Thyroid gland (tissue), 4 donors: Measurements from ENCODE around the gene SLC51A. TPM values are rescaled to one million over a fixed set of nuclear protein-coding genes. Genes with fewer than 3 reads are reported as not detected.

Experiments
- DNase-seq, 2 donors: peaks; one replicate each; pipeline ENCODE4 v3.0.0-alpha.2; 2019
- H3K27ac ChIP-seq, 3 donors: fragments of 200-600 bp; sonication (generic); 1 replicate in 2 of 3; 2 replicates in 1 of 3; pipeline ENCODE4 v1.5.1; 2016 to 2019; ENCODE audit warnings: mild to moderate bottlenecking in 1 of 3, moderate library complexity in 1 of 3
- H3K27me3 ChIP-seq: fragments of 200-600 bp; sonication (generic); one replicate; pipeline ENCODE4 v1.5.1; 2019
- H3K36me3 ChIP-seq, 2 donors: fragments of 200-600 bp; sonication (generic); one replicate each; pipeline ENCODE4 v1.5.1; 2016 to 2019
- H3K4me1 ChIP-seq, 2 donors: fragments of 200-600 bp; sonication (generic); one replicate each; pipeline ENCODE4 v1.5.1; 2017 to 2019
- H3K4me3 ChIP-seq, 3 donors: fragments of 200-600 bp; sonication (generic); replicated peaks in 1 of 3; 1 replicate in 2 of 3; 2 replicates in 1 of 3; pipeline ENCODE4 v1.5.1; 2016; ENCODE audit warnings: mild to moderate bottlenecking in 1 of 3
- H3K9me3 ChIP-seq: fragments of 200-600 bp; sonication (generic); one replicate; pipeline ENCODE4 v1.5.1; 2017
- CTCF ChIP-seq, 6 experiments: fragments of 200-600 bp in 3 of 6; fragments of 450-650 bp in 3 of 6; sonication (generic) in 3 of 6; IDR thresholded peaks; one replicate each; pipeline ENCODE4 v1.5.1; 2016 to 2019; ENCODE audit warnings: antibody characterized with exemption in 6 of 6, mild to moderate bottlenecking in 2 of 6, inconsistent platforms in 1 of 6, moderate library complexity in 1 of 6
- POLR2A ChIP-seq, 2 donors: fragments of 450-650 bp; IDR thresholded peaks; one replicate each; pipeline ENCODE4 v1.6.1; 2017; ENCODE audit warnings: antibody characterized with exemption in 2 of 2, mild to moderate bottlenecking in 2 of 2, moderate library complexity in 1 of 2
- WGBS, 2 donors: methylation state at CpG; one replicate each; pipeline ENCODE4 v1.1.5; 2017; 5-methylcytosine and 5-hydroxymethylcytosine counted together
- intact Hi-C: fragments of 100-400 bp; cut with DNase I; formaldehyde crosslinking; loops from one replicate; pipeline ENCODE4 v1.15.1; 2023
- total RNA-seq, 4 donors: library from RNA; depleted of rRNA; stranded (reverse); fragments of >200 nt; gene quantifications; one replicate each; pipeline ENCODE4 v1.2.3, GENCODE V29; 2016

SLC51A gene
- total RNA-seq, 4 donors from 2014 or later = 0.56 to 0.63 TPM; not detected in 2

- Histone ChIP-seq H3K4me3 (no peak overlapping the region), H3K9me3 (no peaks in the 10 kb centered on the region), H3K4me1 (no peaks in the 10 kb centered on the region), H3K36me3 (no peaks in the 10 kb centered on the region), H3K27ac (no peak overlapping the region), H3K27me3 (no peaks in the 10 kb centered on the region)
- TF ChIP-seq CTCF (IDR thresholded peaks at IDR 0.05) (no peak), POLR2A (IDR thresholded peaks at IDR 0.05) (no peak)
- intact Hi-C loops = loop anchor here (5.0 kb wide), 1 partner anchor 123 kb away; no protein-coding TSS in a partner anchor
- WGBS, 2 donors = 88 to 92% methylated on average over 11 to 13 of the region's 14 CpGs
- DNase-seq = no peak
Observed at GRCh38 chr3:196195664-196196265, 20.6 kb upstream of the SLC51A start.

DNA sequence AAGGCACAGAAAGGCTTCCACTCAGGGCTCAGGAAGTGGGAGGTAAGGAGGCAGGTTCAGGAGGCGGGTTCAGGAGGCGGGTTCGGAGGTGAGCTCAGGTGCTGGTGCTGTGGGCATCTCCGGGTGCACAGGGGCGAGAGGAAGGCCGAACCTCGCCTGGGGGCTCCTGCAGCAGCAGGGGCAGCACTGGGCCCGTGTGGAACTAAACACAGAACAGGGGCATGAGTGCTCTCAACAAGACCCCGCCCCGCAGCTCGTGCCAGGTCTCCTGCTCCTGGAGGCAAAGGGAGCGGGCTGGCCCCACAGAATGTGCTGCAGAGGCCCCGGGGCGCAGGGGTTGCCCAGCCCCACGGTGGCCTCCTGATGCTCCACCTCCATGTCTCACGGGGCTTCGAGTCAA, 18.8 kb upstream of the SLC51A start:
- intact Hi-C loops = loop anchor here (5.0 kb wide), 1 partner anchor 125 kb away; no protein-coding TSS in a partner anchor
- no peak for DNase-seq
- WGBS, 2 donors = 85 to 86% methylated on average over 14 of the region's 17 CpGs
- H3K9me3 ChIP-seq = no peaks in the 10 kb centered on the region
- H3K4me1 ChIP-seq = no peaks in the 10 kb centered on the region
- no peak overlapping the region for H3K27ac ChIP-seq
- H3K4me3 ChIP-seq = no peak overlapping the region
- H3K36me3 ChIP-seq = no peaks in the 10 kb centered on the region
- TF ChIP-seq POLR2A (IDR thresholded peaks at IDR 0.05) = no peak
- TF ChIP-seq CTCF (IDR thresholded peaks at IDR 0.05) = no peak
- H3K27me3 ChIP-seq = no peaks in the 10 kb centered on the region

DNA sequence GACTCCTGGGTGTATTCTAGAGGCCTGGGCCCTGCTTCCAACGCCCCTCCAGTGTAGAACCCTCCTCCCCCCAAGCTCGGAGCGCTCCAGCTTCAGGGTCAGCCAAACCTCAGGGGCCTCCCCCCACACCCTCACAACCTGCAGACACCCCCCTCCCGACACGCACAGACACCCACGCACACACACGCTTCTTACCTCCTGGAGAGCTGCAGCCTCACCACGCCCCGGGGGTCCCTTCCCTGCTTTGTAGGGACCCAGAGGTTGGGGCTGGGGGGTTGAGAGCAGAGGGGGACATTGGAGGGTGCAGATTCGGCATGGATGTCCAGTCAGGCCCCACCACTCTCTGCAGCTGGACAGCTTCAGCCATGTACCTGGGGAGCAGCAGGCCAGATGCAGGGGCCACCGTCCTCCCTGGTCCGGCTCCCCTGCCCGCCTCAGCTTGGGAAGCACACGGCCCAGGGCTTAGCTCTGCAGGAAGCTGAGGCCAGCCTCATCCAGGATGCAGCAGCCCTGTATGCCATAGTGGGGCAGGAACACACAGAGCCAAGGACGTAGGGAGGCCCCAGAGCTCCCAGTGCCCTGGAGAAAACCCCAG, 18.2 kb upstream of the SLC51A start:
- DNase-seq = no peak
- TF ChIP-seq CTCF (IDR thresholded peaks at IDR 0.05) (no peak), POLR2A (IDR thresholded peaks at IDR 0.05) (no peak)
- intact Hi-C loops = loop anchor here (5.0 kb wide), 1 partner anchor 126 kb away; no protein-coding TSS in a partner anchor
- H3K9me3 ChIP-seq = no peaks in the 10 kb centered on the region
- H3K4me1 ChIP-seq = no peaks in the 10 kb centered on the region
- no peaks in the 10 kb centered on the region for H3K36me3 ChIP-seq
- WGBS, 2 donors = 88 to 89% methylated on average over 11 to 13 of the region's 15 CpGs
- no peaks in the 10 kb centered on the region for H3K27me3 ChIP-seq
- no peak overlapping the region for H3K27ac ChIP-seq
- no peak overlapping the region for H3K4me3 ChIP-seq

- Histone ChIP-seq H3K4me1 (no peaks in the 10 kb centered on the region), H3K27ac (no peak overlapping the region), H3K36me3 (no peaks in the 10 kb centered on the region), H3K27me3 (no peaks in the 10 kb centered on the region), H3K9me3 (no peaks in the 10 kb centered on the region), H3K4me3 (no peak overlapping the region)
- intact Hi-C loops = loop anchor here (5.0 kb wide), 1 partner anchor 127 kb away; no protein-coding TSS in a partner anchor
- TF ChIP-seq CTCF (IDR thresholded peaks at IDR 0.05) (no peak), POLR2A (IDR thresholded peaks at IDR 0.05) (no peak)
- DNase-seq = no peak
- WGBS, 2 donors = 80 to 86% methylated on average over 15 to 18 of the region's 19 CpGs
Observed at GRCh38 chr3:196198771-196199753, 17.3 kb upstream of the SLC51A start.
